Dermis blood vessel endothelial cell (primary cell): ENCODE measurements around the gene FOXE1. TPM values are rescaled to one million over a fixed set of nuclear protein-coding genes. Genes with fewer than 3 reads are reported as not detected.

ENCODE experiments used
- total RNA-seq: library from RNA; depleted of rRNA; stranded (reverse); fragments of >200 nt; gene quantifications from 2 replicates; pipeline ENCODE4 v1.2.3, GENCODE V29; 2014

FOXE1 gene
- total RNA-seq, 1 donor from 2014 or later = 0.17 TPM

Other genes with a start within 250 kb of the FOXE1 start
- gene TSTD2, start 219.9 kb upstream of the FOXE1 start, total RNA-seq = 15.0 and 15.3 TPM in 2 replicates
- 42.2 and 53.7 TPM in 2 replicates for gene NCBP1, start 219.4 kb upstream of the FOXE1 start, total RNA-seq
- 8.3 and 11.9 TPM in 2 replicates for gene XPA, start 155.9 kb upstream of the FOXE1 start, total RNA-seq
- 18.5 and 19.2 TPM in 2 replicates for gene TRMO, start 69.3 kb downstream of the FOXE1 start, total RNA-seq
- not detected in 2 replicates for gene HEMGN, start 84.9 kb downstream of the FOXE1 start, total RNA-seq
- gene ANP32B, start 130.1 kb downstream of the FOXE1 start, total RNA-seq = 6.0 and 12.9 TPM in 2 replicates
- 106 and 139 TPM in 2 replicates for gene NANS, start 203.5 kb downstream of the FOXE1 start, total RNA-seq